ENCODE data around the gene CPSF7. TPM values are rescaled to one million over a fixed set of nuclear protein-coding genes. Genes with fewer than 3 reads are reported as not detected.
"Not testable (repeated sequence)": the region's sequence is repeated elsewhere in the genome, so short reads cannot be mapped to it uniquely, and the experiment has no call there.

CPSF7 gene
- total RNA-seq, 1 experiment from 2014 or later = 96.1 TPM

DNA sequence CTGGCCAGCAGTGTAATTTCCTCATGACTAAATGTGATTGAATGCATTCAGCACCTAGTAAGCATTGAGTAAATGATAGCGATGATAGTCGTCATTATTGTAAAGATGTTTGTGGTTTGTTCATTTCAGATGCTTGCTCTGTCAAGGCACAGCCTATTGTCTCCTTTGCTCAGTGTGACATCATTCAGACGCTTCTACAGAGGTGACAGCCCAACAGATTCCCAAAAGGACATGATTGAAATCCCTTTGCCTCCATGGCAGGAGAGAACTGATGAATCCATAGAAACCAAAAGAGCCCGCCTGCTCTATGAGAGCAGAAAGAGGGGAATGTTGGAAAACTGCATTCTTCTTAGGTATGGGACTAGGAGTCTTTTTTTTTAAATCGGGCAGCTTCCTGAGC is 7.7 kb upstream of the CPSF7 start:
- H3K9me3 ChIP-seq (ENCODE audit: control insufficient read depth, insufficient read depth, low read depth, low read length) = no peaks in the 10 kb centered on the region
- H3K4me1 ChIP-seq (ENCODE audit: control insufficient read depth, insufficient read depth, low read length) = peaks cover 4% of the 10 kb centered on the region; the same call in 1 of the 2 replicates
- TF ChIP-seq, protein P1, sequence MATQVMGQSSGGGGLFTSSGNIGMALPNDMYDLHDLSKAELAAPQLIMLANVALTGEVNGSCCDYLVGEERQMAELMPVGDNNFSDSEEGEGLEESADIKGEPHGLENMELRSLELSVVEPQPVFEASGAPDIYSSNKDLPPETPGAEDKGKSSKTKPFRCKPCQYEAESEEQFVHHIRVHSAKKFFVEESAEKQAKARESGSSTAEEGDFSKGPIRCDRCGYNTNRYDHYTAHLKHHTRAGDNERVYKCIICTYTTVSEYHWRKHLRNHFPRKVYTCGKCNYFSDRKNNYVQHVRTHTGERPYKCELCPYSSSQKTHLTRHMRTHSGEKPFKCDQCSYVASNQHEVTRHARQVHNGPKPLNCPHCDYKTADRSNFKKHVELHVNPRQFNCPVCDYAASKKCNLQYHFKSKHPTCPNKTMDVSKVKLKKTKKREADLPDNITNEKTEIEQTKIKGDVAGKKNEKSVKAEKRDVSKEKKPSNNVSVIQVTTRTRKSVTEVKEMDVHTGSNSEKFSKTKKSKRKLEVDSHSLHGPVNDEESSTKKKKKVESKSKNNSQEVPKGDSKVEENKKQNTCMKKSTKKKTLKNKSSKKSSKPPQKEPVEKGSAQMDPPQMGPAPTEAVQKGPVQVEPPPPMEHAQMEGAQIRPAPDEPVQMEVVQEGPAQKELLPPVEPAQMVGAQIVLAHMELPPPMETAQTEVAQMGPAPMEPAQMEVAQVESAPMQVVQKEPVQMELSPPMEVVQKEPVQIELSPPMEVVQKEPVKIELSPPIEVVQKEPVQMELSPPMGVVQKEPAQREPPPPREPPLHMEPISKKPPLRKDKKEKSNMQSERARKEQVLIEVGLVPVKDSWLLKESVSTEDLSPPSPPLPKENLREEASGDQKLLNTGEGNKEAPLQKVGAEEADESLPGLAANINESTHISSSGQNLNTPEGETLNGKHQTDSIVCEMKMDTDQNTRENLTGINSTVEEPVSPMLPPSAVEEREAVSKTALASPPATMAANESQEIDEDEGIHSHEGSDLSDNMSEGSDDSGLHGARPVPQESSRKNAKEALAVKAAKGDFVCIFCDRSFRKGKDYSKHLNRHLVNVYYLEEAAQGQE (IDR thresholded peaks at IDR 0.05; ENCODE audit: insufficient read depth in 1 of 2, low read depth in 2 of 2, low read length in 1 of 2) = no peak
- no peak for TF ChIP-seq SIN3A (IDR thresholded peaks at IDR 0.05; ENCODE audit: borderline replicate concordance, insufficient read depth, low read depth, low read length)
- TF ChIP-seq, protein P2, sequence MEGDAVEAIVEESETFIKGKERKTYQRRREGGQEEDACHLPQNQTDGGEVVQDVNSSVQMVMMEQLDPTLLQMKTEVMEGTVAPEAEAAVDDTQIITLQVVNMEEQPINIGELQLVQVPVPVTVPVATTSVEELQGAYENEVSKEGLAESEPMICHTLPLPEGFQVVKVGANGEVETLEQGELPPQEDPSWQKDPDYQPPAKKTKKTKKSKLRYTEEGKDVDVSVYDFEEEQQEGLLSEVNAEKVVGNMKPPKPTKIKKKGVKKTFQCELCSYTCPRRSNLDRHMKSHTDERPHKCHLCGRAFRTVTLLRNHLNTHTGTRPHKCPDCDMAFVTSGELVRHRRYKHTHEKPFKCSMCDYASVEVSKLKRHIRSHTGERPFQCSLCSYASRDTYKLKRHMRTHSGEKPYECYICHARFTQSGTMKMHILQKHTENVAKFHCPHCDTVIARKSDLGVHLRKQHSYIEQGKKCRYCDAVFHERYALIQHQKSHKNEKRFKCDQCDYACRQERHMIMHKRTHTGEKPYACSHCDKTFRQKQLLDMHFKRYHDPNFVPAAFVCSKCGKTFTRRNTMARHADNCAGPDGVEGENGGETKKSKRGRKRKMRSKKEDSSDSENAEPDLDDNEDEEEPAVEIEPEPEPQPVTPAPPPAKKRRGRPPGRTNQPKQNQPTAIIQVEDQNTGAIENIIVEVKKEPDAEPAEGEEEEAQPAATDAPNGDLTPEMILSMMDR (IDR thresholded peaks at IDR 0.05) = no peak
- no peak for TF ChIP-seq POLR2AphosphoS5 (IDR thresholded peaks at IDR 0.05; ENCODE audit: low read depth, low read length)
- TF ChIP-seq TCF7L2 (IDR thresholded peaks at IDR 0.05; ENCODE audit: low read depth, low read length) = no peak
- ChIA-PET CTCF (no interaction called here), POLR2A (no interaction called here)
- DNase-seq (ENCODE audit: low read depth, low spot score) = no peak
- H3K4me3 ChIP-seq (ENCODE audit: low read depth in 2 of 2, low read length in 2 of 2) = no peak overlapping the region
- peaks cover 9% of the 10 kb centered on the region for H3K36me3 ChIP-seq (ENCODE audit: control insufficient read depth, insufficient read depth, low read length)
- no TSS peak for BruUV-seq (replicated peaks)
- intact Hi-C loops (cut with micrococcal nuclease; ENCODE audit: unreplicated experiment) (no loop called here), in situ Hi-C loops (cut with HindIII; ENCODE audit: low pct_unique_long_range_greater_than_20kb, low sequenced_read_pairs) (no loop called here)
- H3K27me3 ChIP-seq (ENCODE audit: control insufficient read depth, insufficient read depth, low read length) = no peaks in the 10 kb centered on the region
- H3K27ac ChIP-seq (ENCODE audit: low read length) = no peak overlapping the region
- no peak for ATAC-seq

DNA sequence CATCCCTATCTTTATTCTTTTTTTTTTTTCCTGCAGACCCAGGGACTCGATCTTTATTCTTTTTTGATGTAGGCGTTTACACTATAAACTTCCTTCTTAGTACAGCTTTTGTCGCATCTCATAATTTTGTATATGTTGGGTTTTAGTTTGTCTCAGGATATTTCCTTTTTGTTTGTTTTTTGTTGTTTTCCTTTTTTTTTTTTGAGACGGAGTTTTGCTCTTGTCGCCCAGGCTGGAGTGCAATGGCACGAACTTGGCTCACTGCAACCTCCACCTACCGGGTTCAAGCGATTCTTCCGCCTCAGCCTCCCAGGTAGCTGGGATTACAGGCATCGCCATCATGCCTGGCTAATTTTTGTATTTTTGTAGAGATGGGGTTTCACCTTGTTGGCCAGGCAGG is 1.1 kb upstream of the CPSF7 start:
- Histone ChIP-seq H3K36me3 (ENCODE audit: control insufficient read depth, insufficient read depth, low read length) (peaks cover 24% of the 10 kb centered on the region), H3K4me1 (ENCODE audit: control insufficient read depth, insufficient read depth, low read length) (peaks cover 12% of the 10 kb centered on the region), H3K27ac (ENCODE audit: low read length) (peak overlapping the region; percentile 99), H3K4me3 (ENCODE audit: low read depth in 2 of 2, low read length in 2 of 2) (peak overlapping the region; percentile 98 to 100)
- POLR2A ChIA-PET = interaction anchor here (0.7 to 1.0 kb wide), 2 partner anchors 44 to 208 kb away, joined by 6 to 7 read pairs; no protein-coding TSS in a partner anchor
- BruUV-seq (replicated peaks); DNase-seq (ENCODE audit: low read depth, low spot score); ATAC-seq; H3K27me3 ChIP-seq (ENCODE audit: control insufficient read depth, insufficient read depth, low read length); H3K9me3 ChIP-seq (ENCODE audit: control insufficient read depth, insufficient read depth, low read depth, low read length); intact Hi-C loops (cut with micrococcal nuclease; ENCODE audit: unreplicated experiment); in situ Hi-C loops (cut with HindIII; ENCODE audit: low pct_unique_long_range_greater_than_20kb, low sequenced_read_pairs); CTCF ChIA-PET: not testable (repeated sequence)

DNA sequence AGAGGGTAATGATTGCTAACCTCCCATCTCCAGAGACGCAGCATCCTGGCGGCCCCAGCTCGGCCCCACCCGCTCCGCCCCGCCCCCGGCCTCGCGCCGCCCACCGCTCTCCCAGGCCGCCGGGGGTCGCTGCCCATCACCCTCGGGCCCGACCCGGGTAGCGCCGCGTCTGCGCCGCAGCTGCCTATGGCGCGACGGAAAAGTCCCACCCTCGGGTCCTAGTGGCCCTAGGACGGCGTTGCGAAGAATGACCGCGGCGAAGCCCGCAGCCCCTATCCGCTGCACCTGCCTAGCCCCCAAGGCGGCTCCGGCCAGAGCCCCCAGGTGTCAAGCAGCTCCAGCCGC is 457 bp downstream of the CPSF7 start:
- no peaks in the 10 kb centered on the region for H3K27me3 ChIP-seq (ENCODE audit: control insufficient read depth, insufficient read depth, low read length)
- H3K9me3 ChIP-seq (ENCODE audit: control insufficient read depth, insufficient read depth, low read depth, low read length) = no peaks in the 10 kb centered on the region
- DNase-seq (ENCODE audit: low read depth, low spot score) = no peak
- H3K4me3 ChIP-seq (ENCODE audit: low read depth in 2 of 2, low read length in 2 of 2) = peak overlapping the region; percentile 98 to 100
- ATAC-seq = peak; percentile 80
- intact Hi-C loops (cut with micrococcal nuclease; ENCODE audit: unreplicated experiment) = no loop called here
- TF ChIP-seq, protein P2 (IDR thresholded peaks at IDR 0.05) = peak; percentile 63
- no peak for TF ChIP-seq POLR2AphosphoS5 (IDR thresholded peaks at IDR 0.05; ENCODE audit: low read depth, low read length)
- no peak for TF ChIP-seq TCF7L2 (IDR thresholded peaks at IDR 0.05; ENCODE audit: low read depth, low read length)
- CTCF ChIA-PET = no interaction called here
- BruUV-seq (replicated peaks) = no TSS peak
- H3K27ac ChIP-seq (ENCODE audit: low read length) = peak overlapping the region; percentile 86
- H3K36me3 ChIP-seq (ENCODE audit: control insufficient read depth, insufficient read depth, low read length) = peaks cover 38% of the 10 kb centered on the region
- in situ Hi-C loops (cut with HindIII; ENCODE audit: low pct_unique_long_range_greater_than_20kb, low sequenced_read_pairs) = no loop called here
- H3K4me1 ChIP-seq (ENCODE audit: control insufficient read depth, insufficient read depth, low read length) = peaks cover 8% of the 10 kb centered on the region
- POLR2A ChIA-PET = interaction anchor here (1.0 kb wide), 1 partner anchor 67 kb away, joined by 3 read pairs; no protein-coding TSS in a partner anchor
